ENCODE measurements around the gene HOXB1. TPM values are rescaled to one million over a fixed set of nuclear protein-coding genes. Genes with fewer than 3 reads are reported as not detected.

HOXB1 gene
- total and polyA plus RNA-seq, 2 of the 8 experiments (the other 6 are each of a cell fraction or from before 2014, with no cell fraction given) = not detected

DNA sequence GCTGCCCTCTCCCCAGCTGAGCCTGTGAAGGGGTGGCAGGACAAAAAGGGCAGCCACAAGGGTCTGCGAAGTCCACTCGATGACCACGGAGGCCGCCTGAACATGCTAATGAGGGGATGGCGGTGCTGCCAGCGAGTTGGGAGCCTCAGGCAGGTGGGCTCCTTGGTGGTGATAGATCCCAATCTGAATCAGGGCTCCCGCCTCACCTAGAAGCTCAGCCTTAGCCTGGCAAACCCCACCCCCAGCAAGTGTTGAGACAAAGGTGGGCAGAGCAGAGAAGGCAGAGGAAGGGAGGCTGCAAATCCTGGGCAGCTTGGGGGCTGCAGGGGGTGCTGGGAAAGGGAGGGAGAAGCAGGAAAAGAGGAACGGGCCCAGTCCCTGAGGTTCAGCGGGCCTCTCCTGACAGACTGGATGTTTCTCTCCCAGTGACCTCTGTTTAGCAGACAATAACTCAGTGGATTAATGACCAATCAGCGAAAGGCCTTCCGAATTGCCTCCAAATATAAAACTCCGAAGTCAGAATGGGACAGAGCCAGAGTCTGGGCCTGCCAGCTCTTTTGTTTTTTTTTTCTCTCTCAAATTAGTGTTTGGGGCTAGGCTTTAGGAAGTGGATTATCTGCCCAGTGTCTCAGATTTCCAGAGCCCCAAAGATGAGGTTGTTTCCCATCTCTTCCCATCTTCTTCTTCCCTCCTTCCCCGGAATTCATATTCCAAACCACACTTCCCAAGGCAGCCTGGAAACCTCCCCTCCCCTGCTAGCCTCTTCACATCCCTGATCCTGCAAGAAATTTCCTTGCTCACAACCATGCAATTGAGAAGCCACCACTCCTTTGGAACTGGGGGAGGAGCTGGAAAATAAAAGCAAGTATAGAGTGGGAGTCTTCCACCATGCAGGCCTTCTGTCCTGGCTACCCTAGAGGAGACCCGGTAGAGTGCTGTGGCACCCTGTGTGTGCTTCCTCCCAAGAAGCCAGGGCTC, 29.3 kb upstream of the HOXB1 start (continued):
- no peak for TF ChIP-seq SIN3A (conservative IDR thresholded peaks at IDR 0.05 in 1 of 2, IDR thresholded peaks at IDR 0.05 in 1 of 2; ENCODE audit: low read depth in 1 of 2, low read length in 2 of 2)
- no peak for TF ChIP-seq TEAD4 (IDR thresholded peaks at IDR 0.05; ENCODE audit: low read depth, low read length)
- no peak for TF ChIP-seq NANOG (IDR thresholded peaks at IDR 0.05; ENCODE audit: insufficient read depth, low read depth, low read length, poor library complexity, severe bottlenecking)
- no peak for TF ChIP-seq HDAC2 (IDR thresholded peaks at IDR 0.05; ENCODE audit: borderline replicate concordance in 1 of 2, low read depth in 2 of 2, low read length in 2 of 2)
